Endothelial cell of umbilical vein (primary cell): ENCODE results near the gene HIP1. TPM values are rescaled to one million over a fixed set of nuclear protein-coding genes. Genes with fewer than 3 reads are reported as not detected.

ENCODE experiments used
- BruUV-seq: library from RNA; stranded (reverse); fragments of 400-500 nt; replicated peaks from 2 replicates; lab custom pipeline; 2021; lab: Mats Ljungman, UMichigan
- CTCF ChIA-PET: fragments of 300-600, 350-600 bp; sonication (Branson Sonifier 250); formaldehyde crosslinking; loops from one replicate; lab custom pipeline; 2021; ENCODE audit warnings: antibody characterized with exemption, inconsistent platforms; lab: Charles Lee
- POLR2A ChIA-PET: fragments of 300-600, 350-600 bp; sonication (Branson Sonifier 250); formaldehyde crosslinking; loops from one replicate; lab custom pipeline; 2021; ENCODE audit warnings: antibody characterized with exemption, inconsistent platforms; lab: Charles Lee
- DNase-seq: peaks from one replicate; pipeline ENCODE4 v3.0.0-alpha.2; 2011; ENCODE audit warnings: low read depth, low spot score
- FAIRE-seq: peaks from 2 replicates; lab custom pipeline; 2011; peaks lifted over from hg19 to GRCh38; lab: Jason Lieb, UNC
- H2AFZ ChIP-seq: 2 replicates; pipeline ENCODE4 v1.6.0; 2012; ENCODE audit warnings: low read depth, low read length, control low read depth, inconsistent platforms
- H3K27ac ChIP-seq: 2 replicates; pipeline ENCODE4 v1.5.1; 2011; ENCODE audit warnings: low read depth, mild to moderate bottlenecking, control low read depth, low read length, moderate library complexity; ENCODE audit not compliant: insufficient read depth
- H3K27me3 ChIP-seq, 2 experiments: 2 replicates each; pipeline versions ENCODE4 v1.6.0 to v1.6.1; 2011; ENCODE audit warnings: low read length in 2 of 2, mixed read lengths in 1 of 2; ENCODE audit not compliant: control insufficient read depth in 2 of 2, insufficient read depth in 2 of 2
- H3K36me3 ChIP-seq, 2 experiments: 2 replicates in 1 of 2; 3 replicates in 1 of 2; pipeline ENCODE4 v1.5.1; 2011; ENCODE audit warnings: low read length in 2 of 2, mild to moderate bottlenecking in 1 of 2, moderate library complexity in 1 of 2; ENCODE audit not compliant: control insufficient read depth in 2 of 2, insufficient read depth in 2 of 2; ENCODE audit errors: extremely low read depth in 1 of 2
- H3K4me1 ChIP-seq: 3 replicates; pipeline ENCODE4 v1.5.1; 2011; ENCODE audit warnings: mild to moderate bottlenecking, low read length; ENCODE audit not compliant: control insufficient read depth, insufficient read depth; ENCODE audit errors: extremely low read depth
- H3K4me2 ChIP-seq: 2 replicates; pipeline ENCODE4 v1.6.1; 2011; ENCODE audit warnings: low read length, control low read depth, mixed read lengths; ENCODE audit not compliant: insufficient read depth
- H3K4me3 ChIP-seq, 3 experiments: fragments of 200-600 bp in 1 of 3; sonication (generic), shearing (Covaris generic) in 1 of 3; replicated peaks in 1 of 3; 2 replicates each; pipeline ENCODE4 v1.5.1; 2011 to 2016; ENCODE audit warnings: control low read depth in 3 of 3, low read length in 3 of 3, mild to moderate bottlenecking in 2 of 3, inconsistent platforms in 1 of 3, low read depth in 1 of 3, moderate library complexity in 1 of 3; ENCODE audit not compliant: insufficient read depth in 1 of 3
- H3K79me2 ChIP-seq: 2 replicates; pipeline ENCODE4 v1.6.0; 2012; ENCODE audit warnings: low read length, inconsistent platforms; ENCODE audit not compliant: control insufficient read depth, insufficient read depth
- H3K9ac ChIP-seq: replicated peaks from 2 replicates; pipeline ENCODE3; 2011; ENCODE audit warnings: low read length, control low read depth; ENCODE audit not compliant: insufficient read depth; ENCODE audit errors: extremely low read depth
- H3K9me1 ChIP-seq: replicated peaks from 3 replicates; pipeline ENCODE4 v1.6.0; 2011; ENCODE audit warnings: mild to moderate bottlenecking, low read length; ENCODE audit not compliant: control insufficient read depth, insufficient read depth; ENCODE audit errors: extremely low read depth
- H3K9me3 ChIP-seq: replicated peaks from 2 replicates; pipeline ENCODE4 v1.5.1; 2012; ENCODE audit warnings: low read length, inconsistent platforms; ENCODE audit not compliant: control insufficient read depth, insufficient read depth
- H4K20me1 ChIP-seq: replicated peaks from 2 replicates; pipeline ENCODE3; 2011; ENCODE audit warnings: mild to moderate bottlenecking, low read length; ENCODE audit not compliant: control insufficient read depth, insufficient read depth; ENCODE audit errors: extremely low read depth
- CTCF ChIP-seq, 2 donors: IDR thresholded peaks; 1 replicate in 1 of 2; 2 replicates in 1 of 2; pipeline ENCODE4 v1.5.1; 2011; ENCODE audit warnings: low read length in 2 of 2, mild to moderate bottlenecking in 2 of 2, moderate library complexity in 2 of 2, control low read depth in 1 of 2, inconsistent platforms in 1 of 2, low read depth in 1 of 2; ENCODE audit not compliant: insufficient read depth in 1 of 2; ENCODE audit errors: extremely low read depth in 1 of 2
- EZH2 ChIP-seq: IDR thresholded peaks from 2 replicates; pipeline ENCODE4 v1.6.1; 2012; ENCODE audit warnings: borderline replicate concordance, low read depth, mild to moderate bottlenecking, moderate library complexity, low read length, inconsistent platforms; ENCODE audit not compliant: severe bottlenecking
- FOS ChIP-seq: IDR thresholded peaks from 2 replicates; pipeline ENCODE4 v1.6.1; 2011; ENCODE audit warnings: mild to moderate bottlenecking, low read length, moderate library complexity, borderline replicate concordance; ENCODE audit not compliant: insufficient read depth
- GATA2 ChIP-seq: IDR thresholded peaks from 2 replicates; pipeline ENCODE4 v1.7.0; 2011; ENCODE audit warnings: low read depth, mild to moderate bottlenecking, moderate library complexity, mixed read lengths, low read length; ENCODE audit not compliant: insufficient read length, insufficient read depth
- JUN ChIP-seq: IDR thresholded peaks from 2 replicates; pipeline ENCODE4 v1.6.1; 2011; ENCODE audit warnings: borderline replicate concordance, low read depth; ENCODE audit not compliant: insufficient read length, insufficient read depth
- MAX ChIP-seq: IDR thresholded peaks from 2 replicates; pipeline ENCODE4 v1.6.1; 2011; ENCODE audit not compliant: insufficient read depth, insufficient read length
- MYC ChIP-seq: IDR thresholded peaks from one replicate; pipeline ENCODE4 v1.6.1; 2011; ENCODE audit warnings: mild to moderate bottlenecking, low read depth, low read length
- POLR2A ChIP-seq: IDR thresholded peaks from 2 replicates; pipeline ENCODE4 v1.6.1; 2012; ENCODE audit warnings: low read depth, mild to moderate bottlenecking, control low read depth, low read length
- POLR2AphosphoS5 ChIP-seq: IDR thresholded peaks from 2 replicates; pipeline ENCODE4 v1.6.1; 2012; ENCODE audit warnings: low read depth, mild to moderate bottlenecking, control low read depth, low read length, moderate library complexity; ENCODE audit not compliant: insufficient read depth
- dilution Hi-C: fragments of 300-500 bp; cut with MboI; formaldehyde crosslinking; loops from one replicate; pipeline ENCODE4 v1.15.0; 2019; ENCODE audit warnings: low sequenced_read_pairs; ENCODE audit not compliant: extremely low pct_ligation_motif_present
- intact Hi-C: fragments of 100-400 bp; cut with micrococcal nuclease; formaldehyde crosslinking; loops from one replicate; pipeline ENCODE4 v1.10.0; 2022
- polyA plus RNA-seq, 4 experiments: library from polyadenylated mRNA; depleted of rRNA in 3 of 4; stranded (reverse) in 3 of 4; unstranded in 1 of 4; fragments of >200 nt; gene quantifications; 2 replicates each; pipeline versions ENCODE4 v1.2.1 to v1.2.3, GENCODE V29; 2011 to 2012; ENCODE audit warnings: missing spikeins in 1 of 4
- total RNA-seq: library from RNA; stranded (reverse); gene quantifications from 2 replicates; pipeline ENCODE4 v1.2.3, GENCODE V29; 2021

Gene HIP1
- total and polyA plus RNA-seq, 2 donors (not counting 3 experiments of a cell fraction or from before 2014, with no cell fraction given): 23.7 to 47.6 TPM

GRCh38 chr7:75575488-75576121, 163.1 kb downstream of the HIP1 start:
- H3K27me3 ChIP-seq: no peaks in the 10 kb centered on the region
- TF ChIP-seq POLR2A (no peak), MAX (no peak), JUN (no peak), MYC (no peak), FOS (no peak), POLR2AphosphoS5 (no peak), EZH2 (no peak), CTCF (IDR thresholded peaks at IDR 0.05; ENCODE audit: extremely low read depth in 1 of 2, insufficient read depth in 1 of 2, low read depth in 1 of 2, low read length in 2 of 2) (no peak), GATA2 (no peak)
- H3K9me3 ChIP-seq: no peaks in the 10 kb centered on the region
- H2AFZ ChIP-seq: no peak overlapping the region
- H4K20me1 ChIP-seq: no peaks in the 10 kb centered on the region
- H3K4me2 ChIP-seq: no peak overlapping the region
- dilution Hi-C loops: no loop called here
- BruUV-seq: no TSS peak
- no peaks in the 10 kb centered on the region for H3K79me2 ChIP-seq
- POLR2A ChIA-PET: no interaction called here
- CTCF ChIA-PET: interaction anchor here (1.1 kb wide), 1 partner anchor 22 kb away, joined by 3 read pairs; no protein-coding TSS in a partner anchor
- intact Hi-C loops: no loop called here
- H3K4me3 ChIP-seq: no peak overlapping the region
- DNase-seq: no peak
- no peaks in the 10 kb centered on the region for H3K9me1 ChIP-seq
- H3K9ac ChIP-seq: no peak overlapping the region
- no peak overlapping the region for H3K27ac ChIP-seq
- no peaks in the 10 kb centered on the region for H3K4me1 ChIP-seq
- no peak for FAIRE-seq
- H3K36me3 ChIP-seq: peaks cover 0 to 27% of the 10 kb centered on the region in 2 experiments
